ENCODE measurements around the gene SLC44A1. TPM values are rescaled to one million over a fixed set of nuclear protein-coding genes. Genes with fewer than 3 reads are reported as not detected.

The SLC44A1 gene
- total RNA-seq, 1 donor from 2014 or later: 22.6 TPM

DNA sequence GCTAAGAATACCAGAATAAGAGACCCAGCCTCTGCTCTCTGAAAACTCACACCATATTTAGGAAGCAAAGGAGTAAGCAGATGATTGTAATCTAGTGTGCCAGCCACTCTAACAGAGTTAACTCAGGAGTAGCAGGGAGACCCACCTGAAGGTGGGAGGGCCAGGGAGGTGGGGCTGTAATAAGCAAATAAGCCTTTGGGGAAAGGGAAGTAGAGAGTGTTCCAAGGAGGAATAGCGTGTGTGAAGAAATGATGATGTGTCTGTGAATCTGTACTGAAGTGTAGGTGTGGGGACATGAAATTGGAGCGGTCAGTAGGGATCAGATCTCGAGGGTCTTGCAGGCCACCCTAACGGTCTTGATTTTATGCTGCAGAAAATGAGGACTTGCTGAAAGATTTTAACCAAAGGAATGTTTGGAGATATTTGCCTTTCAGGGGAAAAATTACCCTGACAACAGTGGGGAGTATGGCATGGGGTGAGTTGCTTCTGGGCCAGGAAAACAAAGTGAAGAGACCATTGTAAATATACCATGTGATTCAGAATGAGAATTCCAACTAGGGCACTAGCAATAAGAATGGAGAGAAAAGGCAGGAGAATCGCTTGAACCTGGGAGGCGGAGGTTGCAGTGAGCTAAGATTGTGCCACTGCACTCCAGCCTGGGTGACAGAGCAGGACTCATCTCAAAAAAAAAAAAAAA is 159.2 kb downstream of the SLC44A1 start:
- DNase-seq (ENCODE audit: low spot score): no peak
- intact Hi-C loops (cut with DNase I): no loop called here

DNA sequence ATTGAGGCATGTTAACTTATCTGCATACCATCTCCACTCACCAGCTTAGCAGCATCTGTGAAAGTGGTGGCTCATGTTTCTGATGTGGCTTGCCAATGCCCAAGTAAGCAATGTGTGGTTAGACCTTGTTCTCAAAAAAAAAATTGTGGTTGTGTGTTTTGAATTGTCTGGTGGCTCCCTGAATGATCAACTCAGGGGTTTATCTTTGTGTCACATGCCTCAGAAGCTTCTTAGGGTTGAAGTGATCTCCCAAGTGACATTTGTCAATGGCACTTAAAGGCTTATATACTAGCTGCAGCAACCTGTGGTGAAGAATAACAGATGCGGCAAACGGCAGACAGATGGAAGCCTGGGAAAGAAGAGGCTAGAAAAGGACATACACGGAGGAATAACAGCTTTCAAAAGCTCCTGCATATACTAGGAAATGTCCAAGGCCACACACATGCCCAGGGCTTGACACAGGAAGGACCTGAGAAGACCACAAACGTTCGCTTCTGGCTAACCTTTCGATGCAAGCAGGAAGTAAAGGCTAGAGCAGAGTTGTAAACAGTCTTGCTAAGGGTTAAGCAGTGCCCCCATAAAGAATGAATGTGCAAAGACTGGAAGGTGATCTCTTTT is 161.2 kb downstream of the SLC44A1 start:
- no peak for DNase-seq (ENCODE audit: low spot score)
- intact Hi-C loops (cut with DNase I): no loop called here

DNA sequence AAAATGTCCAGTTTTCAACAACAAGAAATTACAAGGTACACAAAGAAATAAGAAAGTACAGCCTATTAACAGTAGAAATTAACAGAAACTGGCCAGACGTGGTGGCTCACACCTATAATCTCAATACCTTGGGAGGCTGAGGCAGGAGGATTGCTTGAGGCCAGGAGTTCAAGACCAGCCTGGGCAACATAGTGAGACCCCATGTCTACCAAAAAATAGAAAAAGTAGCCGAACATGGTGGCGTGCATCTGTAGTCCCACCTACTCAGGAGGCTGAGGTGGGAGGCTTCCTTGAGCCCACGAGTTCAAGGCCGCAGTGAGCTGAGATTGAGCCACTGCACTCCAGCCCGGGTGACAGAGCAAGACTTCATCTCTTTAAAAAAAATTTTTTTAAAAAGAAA is 161.9 kb downstream of the SLC44A1 start:
- DNase-seq (ENCODE audit: low spot score): no peak
- intact Hi-C loops (cut with DNase I): no loop called here

DNA sequence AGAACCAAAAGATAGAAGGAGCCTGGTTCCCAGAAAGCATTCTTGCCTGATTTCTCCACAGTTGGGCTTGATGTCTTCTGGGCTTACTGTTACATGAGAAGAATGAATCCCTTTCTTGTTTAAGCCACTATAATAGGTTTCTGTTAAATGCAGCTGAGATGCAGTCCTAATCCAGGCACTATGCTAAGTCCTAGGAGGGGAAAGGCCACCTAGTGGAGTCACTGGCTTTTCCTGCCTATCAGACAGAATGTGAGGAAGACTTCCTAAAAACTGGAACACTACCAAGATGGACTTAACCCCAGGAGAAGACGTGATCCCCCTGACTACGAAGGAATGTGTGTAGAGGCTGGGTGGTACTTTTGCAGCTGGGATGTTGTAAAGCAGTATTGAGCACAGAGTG is 169.1 kb downstream of the SLC44A1 start:
- no peak for DNase-seq (ENCODE audit: low spot score)
- intact Hi-C loops (cut with DNase I): loop anchor here (10.0 kb wide), 1 partner anchor 609 kb away; no protein-coding TSS in a partner anchor

DNA sequence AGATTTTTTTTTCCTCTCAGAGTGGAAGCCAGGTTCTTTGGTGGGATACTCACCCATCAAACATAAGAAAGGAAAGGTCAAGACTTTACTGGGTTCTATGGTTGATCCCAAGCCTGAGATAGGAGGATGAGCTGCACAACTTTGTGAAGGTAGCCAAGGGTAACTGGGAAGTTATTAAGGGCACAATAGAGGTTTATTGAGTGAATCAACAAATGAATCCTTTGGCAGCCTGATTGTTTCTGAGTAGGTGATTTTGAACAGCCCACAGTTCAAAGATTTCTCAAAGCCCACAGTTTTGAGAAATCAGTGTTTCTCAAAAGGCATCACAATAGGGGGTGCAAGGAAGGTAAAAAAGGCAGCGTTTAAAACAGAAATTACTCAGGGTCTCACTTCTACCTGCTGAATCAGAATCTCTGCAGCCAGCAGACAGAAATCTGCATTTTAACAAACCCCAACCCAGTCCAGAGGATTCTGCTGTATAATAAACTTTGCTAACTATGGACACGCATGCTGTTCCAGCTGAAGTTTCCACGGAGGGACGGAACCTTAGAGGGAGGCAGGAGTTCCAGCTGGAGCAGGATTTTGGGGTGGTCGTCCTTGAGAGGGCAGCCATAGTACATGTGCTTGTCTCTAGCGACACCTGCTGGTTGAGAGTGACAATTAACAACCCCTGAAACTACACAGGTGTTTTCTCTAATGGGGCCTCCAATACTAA is 170.7 kb downstream of the SLC44A1 start:
- DNase-seq (ENCODE audit: low spot score): no peak
- intact Hi-C loops (cut with DNase I): loop anchor here (2.0 to 10.0 kb wide), 3 partner anchors 256 to 610 kb away; no protein-coding TSS in a partner anchor

DNA sequence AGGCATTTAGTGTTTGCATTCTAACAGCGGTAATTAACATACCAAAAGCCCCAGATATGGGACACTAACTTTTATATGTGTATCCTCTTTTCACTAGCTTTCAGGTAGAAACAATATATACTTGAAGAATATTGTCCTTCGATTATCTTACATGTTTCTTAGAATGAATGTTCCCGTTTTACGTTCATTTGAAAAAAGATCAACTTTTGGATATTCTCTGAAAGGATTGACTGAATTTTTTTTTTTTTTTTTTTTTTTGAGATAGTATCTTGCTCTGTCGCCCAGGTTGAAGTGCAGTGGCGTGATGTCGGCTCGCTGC is 171.2 kb downstream of the SLC44A1 start:
- intact Hi-C loops (cut with DNase I): loop anchor here (2.0 to 10.0 kb wide), 3 partner anchors 257 to 611 kb away; no protein-coding TSS in a partner anchor
- DNase-seq (ENCODE audit: low spot score): no peak

DNA sequence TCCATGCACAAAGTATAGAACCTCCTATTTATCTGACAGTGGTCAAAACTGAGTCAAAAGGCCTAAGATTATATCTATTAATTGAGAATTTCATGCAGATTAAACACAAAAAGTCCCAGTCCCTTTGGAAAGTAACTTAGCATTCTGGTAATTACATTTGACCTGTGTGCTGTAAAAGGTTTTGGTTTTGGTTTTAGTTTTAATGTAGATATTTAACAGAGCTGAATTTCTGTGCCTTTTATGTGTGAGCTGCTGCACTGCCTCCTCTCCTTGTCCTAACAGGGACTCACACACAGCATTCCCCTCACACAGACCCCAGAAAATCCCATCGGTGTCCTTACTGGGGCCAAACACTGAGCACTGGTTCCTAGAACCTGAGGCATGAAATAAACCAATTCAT is 172.4 kb downstream of the SLC44A1 start:
- intact Hi-C loops (cut with DNase I): loop anchor here (5.0 to 10.0 kb wide), 2 partner anchors 555 to 612 kb away; no protein-coding TSS in a partner anchor
- no peak for DNase-seq (ENCODE audit: low spot score)

DNA sequence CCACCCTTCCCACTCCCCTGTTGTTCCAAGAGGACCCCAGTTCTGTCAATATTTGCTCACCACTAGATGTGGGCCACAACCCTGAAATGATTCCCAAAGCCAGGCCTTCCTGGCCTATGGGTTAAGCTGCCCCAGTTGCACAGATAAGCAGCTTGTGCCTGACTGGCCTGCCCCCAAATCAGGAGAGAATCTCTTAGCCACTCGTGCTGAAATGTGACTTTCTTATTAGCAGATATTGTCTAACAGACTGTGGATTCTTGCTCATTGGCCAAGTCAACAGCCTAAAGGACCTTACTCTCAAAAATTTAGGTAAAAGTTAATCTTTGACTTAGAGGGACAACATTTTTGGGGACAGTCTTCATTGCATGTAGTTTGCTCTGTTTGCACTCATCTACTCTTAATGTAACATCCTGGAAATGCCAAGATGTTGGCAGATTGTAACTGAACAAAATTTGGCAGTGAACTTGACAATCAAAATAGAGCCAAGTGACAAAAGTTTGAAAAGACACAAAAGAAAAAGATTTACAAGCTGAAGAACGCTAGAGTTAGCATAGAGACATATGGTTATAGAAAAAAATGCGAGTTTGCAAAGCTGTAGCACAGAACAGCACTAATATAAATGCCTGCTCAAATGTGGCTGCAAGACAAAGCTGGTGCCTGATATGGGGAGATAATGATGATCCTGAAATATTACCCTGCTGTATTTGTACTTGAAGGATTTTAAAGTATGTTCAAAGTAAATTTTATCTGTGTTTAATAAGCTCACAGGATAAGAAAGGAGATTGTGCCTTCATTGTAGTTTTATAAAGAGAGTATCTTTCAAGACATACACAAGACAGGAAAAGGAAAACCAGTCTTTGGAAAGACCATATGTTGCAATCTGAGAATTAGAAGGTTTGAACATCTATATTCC is 174.4 kb downstream of the SLC44A1 start:
- DNase-seq (ENCODE audit: low spot score): no peak
- intact Hi-C loops (cut with DNase I): loop anchor here (5.0 to 10.0 kb wide), 2 partner anchors 557 to 614 kb away; no protein-coding TSS in a partner anchor

DNA sequence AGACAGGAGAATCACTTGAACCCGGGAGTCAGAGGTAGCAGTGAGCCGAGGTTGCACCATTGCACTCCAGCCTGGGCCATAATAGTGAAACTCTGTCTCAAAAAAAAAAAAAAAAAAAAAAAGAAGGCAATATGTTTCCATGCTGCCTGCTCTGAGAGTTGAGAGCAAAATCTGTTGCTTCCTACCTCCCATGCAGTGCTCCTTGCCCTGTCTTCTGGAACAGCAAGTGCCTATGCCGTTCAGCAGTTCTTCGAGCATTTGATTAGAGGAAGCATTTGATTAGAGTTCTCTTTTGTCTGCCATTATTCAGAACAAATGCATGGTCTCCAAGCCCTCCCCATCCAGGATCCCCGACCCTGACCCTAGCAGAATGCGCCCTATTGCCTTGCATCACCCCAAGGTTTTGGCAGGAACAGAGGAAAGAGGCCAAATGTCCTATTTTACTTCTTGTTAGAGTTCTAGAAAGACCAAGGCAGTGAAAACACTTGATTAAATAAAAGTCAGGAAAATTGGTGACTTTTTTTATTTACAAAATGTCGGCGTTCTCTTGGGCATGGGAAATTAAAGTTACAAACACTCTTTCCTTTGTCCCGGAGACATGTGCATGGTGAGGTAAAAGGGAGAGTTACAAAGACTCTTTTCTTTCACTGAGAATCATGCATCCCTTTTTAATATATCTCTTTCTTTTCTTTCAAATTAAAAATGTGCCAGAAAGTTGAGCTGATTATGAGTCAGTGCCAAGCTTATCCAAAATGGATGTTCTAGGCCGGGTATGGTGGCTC is 175.6 kb downstream of the SLC44A1 start:
- no peak for DNase-seq (ENCODE audit: low spot score)
- intact Hi-C loops (cut with DNase I): loop anchor here (5.0 to 10.0 kb wide), 3 partner anchors 55 to 615 kb away; no protein-coding TSS in a partner anchor

DNA sequence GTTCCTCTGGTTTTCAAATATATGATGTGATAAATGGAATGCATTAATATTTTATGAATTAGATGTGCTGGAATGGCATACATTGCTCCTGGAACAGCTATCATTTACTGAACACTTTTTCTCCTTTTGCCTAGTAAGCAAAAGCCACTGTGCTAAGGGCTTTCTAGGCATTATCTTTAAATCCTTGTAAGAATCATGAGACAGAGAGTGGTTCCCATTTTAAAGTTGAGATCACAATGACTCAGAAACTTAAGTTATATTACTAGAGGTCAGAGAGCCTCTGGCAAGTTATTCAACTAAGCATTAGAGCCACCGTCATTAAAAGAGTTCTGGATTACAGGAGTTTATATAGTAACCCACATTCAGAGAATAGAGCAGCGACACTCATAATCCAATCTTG is 176.7 kb downstream of the SLC44A1 start:
- intact Hi-C loops (cut with DNase I): loop anchor here (10.0 kb wide), 1 partner anchor 54 kb away; no protein-coding TSS in a partner anchor
- no peak for DNase-seq (ENCODE audit: low spot score)

DNA sequence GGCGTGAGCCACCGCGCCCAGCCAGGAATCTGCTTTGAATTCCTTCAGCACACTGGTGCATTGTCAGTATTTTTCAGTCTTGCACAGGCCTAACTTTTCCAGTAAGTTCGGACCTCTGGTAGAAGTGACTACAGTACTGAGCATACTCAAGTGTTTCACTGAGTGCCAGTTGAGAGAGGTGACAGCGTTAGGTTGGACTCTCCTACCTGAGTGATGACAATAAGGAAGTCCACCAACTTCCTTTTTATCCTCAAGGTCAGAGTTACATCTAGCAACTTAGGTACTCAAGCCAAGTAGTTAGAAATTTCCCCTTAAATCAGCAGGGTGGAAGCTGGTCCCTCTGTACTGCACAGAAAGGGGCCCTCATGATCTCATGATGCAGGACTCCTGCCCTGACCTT is 177.4 kb downstream of the SLC44A1 start:
- intact Hi-C loops (cut with DNase I): loop anchor here (10.0 kb wide), 1 partner anchor 53 kb away; no protein-coding TSS in a partner anchor
- no peak for DNase-seq (ENCODE audit: low spot score)

DNA sequence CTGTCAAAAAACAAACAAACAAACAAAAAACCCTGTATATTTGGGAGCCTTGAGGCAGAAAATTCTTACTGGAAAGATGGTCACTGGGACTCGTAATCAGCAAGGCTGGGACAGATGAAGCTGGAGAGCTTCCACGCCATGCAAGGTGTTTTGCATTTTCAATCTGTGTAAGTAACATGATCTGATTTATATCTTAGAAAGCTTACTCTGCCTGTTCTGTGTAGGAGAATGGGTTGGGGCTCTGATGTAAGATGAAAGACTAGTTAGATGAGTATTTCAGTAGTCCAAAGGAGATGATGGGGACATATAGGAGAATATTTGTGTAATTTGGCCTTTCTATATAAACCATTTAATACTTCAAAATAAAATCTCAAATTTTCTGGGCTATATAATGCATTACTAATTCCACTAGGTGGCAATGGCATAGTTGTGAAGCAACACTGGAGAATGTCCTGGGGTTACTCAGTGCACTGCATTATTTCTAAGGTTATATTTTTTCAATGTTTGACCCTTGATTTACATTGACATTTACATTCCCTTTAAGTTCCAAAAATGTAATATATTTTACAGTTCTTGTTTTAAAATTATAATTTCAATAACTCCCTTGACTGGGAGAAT is 181.5 kb downstream of the SLC44A1 start:
- intact Hi-C loops (cut with DNase I): loop anchor here (10.0 kb wide), 1 partner anchor 49 kb away; no protein-coding TSS in a partner anchor
- DNase-seq (ENCODE audit: low spot score): no peak

DNA sequence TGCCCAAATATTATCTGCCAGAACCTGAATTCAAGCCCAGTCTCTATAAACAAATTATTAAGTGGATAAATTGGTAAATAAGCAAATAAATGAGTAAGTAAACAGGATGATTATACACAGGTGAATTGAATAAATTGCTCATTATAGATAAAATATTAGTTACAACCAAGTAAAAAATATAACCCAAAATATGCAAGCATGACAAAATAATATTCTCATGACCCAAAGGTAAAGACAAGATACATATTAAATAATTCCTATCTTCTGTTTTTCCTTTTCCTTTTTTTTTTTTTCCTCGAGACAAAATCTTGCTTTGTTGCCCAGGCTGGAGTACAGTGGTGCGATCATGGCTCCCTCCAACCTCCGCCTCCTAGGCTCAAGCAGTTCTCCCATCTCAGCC is 182.2 kb downstream of the SLC44A1 start:
- DNase-seq (ENCODE audit: low spot score): no peak
- intact Hi-C loops (cut with DNase I): loop anchor here (10.0 kb wide), 1 partner anchor 48 kb away; no protein-coding TSS in a partner anchor

DNA sequence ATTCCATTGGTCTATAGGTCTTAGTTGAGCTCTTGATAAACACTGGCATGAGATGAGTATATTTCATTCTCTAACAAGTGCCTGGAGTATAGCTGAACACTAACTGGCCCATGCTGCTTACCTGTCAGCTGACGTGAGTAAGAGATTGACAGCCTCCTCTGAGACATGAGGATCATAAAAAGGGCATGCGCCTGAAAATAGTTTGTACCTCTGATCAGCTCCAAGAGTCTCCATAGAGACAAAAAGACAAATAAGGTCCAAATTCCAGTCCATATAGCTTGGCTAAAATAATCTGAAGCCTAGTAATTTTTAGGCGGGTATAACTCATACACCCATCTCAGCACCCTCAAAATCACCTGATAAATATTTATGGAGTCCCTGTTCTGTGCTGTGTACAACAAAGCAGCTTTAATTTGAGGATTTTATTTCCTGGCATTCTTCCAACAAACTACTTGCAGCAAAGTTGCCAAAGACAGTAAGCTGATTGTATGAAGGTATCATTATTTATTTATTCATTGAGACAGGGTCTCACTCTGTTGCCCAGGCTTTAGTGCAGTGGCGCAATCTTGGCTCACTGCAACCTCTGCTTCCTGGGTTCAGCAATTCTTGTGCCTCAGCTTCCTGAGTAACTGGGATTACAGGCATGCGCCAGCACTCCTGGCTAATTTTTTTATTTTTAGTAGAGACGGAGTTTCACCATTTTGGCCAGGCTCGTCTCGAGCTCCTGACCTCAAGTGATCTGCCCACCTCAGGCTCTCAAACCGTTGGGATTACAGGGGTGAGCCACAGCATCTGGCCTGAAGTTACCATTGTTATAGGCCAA is 187.2 kb downstream of the SLC44A1 start:
- intact Hi-C loops (cut with DNase I): no loop called here
- no peak for DNase-seq (ENCODE audit: low spot score)

DNA sequence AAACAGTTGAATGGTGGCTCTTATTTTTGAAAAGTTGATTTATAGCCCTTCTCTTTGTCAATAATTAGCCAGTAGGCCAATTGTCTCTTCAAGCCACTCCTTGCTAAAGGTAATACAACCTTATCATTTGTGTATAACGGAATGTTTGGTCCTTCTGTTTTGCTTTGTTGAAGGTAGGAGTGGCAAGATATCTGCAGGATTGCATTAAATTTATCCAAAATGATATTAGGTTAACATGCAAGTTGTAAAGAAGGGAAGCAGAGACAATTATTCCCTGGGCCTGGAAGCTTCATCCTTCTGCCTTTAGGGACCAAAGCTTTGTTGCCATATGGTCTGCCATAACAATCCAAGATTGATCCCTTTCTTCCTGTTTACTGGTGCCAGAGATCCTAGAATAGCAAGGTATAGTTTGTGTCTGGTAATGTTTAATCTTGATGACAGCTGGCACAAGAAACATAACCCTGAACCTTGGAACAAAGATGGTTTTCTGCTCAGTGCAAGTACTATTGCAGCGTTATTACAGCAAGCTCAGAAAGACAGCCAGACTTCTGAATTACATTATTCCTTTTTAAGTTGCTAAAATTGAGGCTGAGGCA is 187.9 kb downstream of the SLC44A1 start:
- intact Hi-C loops (cut with DNase I): no loop called here
- DNase-seq (ENCODE audit: low spot score): no peak

DNA sequence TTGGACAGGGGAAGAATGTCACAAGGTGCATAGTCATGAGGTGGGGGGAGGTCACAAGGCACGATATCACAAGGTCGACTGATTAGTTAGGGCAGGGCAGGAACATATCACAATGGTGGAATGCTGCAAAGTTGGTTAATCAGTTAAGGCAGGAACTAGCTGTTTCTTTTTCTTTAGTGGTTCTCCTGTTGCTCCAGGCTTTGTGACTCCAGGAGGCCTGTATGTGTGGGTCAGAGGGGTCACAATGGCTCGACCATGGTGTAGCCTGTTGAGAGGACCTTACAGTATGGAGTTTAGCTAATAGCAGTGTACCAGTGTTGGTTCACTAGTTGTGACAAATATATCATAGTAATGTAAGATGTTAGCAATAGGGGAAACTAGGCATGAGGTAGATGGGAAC is 191.0 kb downstream of the SLC44A1 start:
- no peak for DNase-seq (ENCODE audit: low spot score)
- intact Hi-C loops (cut with DNase I): no loop called here

DNA sequence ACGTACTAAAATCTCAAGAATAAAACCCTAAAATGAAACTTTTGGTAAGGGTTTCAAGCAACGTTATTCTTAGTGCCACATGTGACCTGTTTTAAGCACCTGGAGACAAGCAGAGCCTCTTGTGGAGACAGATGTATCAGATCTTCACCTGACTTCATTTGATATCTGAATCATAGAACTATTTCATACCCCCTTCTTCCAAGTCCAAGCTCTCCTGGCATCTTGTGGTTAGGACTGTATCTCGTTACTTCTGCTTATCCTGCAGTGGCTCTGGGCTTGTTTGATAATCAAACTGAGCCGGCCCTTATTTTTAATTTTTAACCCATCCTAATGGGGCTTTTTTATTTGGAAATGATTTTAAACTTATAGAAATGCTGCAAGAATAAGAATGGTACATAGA is 192.3 kb downstream of the SLC44A1 start:
- intact Hi-C loops (cut with DNase I): no loop called here
- DNase-seq (ENCODE audit: low spot score): no peak

All from cardiac septum (tissue), 1 donor.